HG03280 (cell line): Measurements from ENCODE around the gene NR4A2.
A peak's percentile ranks its signal among the peaks of the same experiment; 100 is the strongest.
"Not testable (repeated sequence)": the region's sequence is repeated elsewhere in the genome, so short reads cannot be mapped to it uniquely, and the experiment has no call there.

ENCODE experiments used
- ATAC-seq: cut with Tn5 transposase; IDR thresholded peaks from one replicate; pipeline ENCODE4 v1.9.1; 2021; ENCODE audit warnings: mild to moderate bottlenecking, moderate library complexity; ENCODE audit not compliant: unreplicated experiment

The NR4A2 gene

GRCh38 chr2:156322686-156323231 is 9.8 kb downstream of the NR4A2 start:
- no peak for ATAC-seq

DNA sequence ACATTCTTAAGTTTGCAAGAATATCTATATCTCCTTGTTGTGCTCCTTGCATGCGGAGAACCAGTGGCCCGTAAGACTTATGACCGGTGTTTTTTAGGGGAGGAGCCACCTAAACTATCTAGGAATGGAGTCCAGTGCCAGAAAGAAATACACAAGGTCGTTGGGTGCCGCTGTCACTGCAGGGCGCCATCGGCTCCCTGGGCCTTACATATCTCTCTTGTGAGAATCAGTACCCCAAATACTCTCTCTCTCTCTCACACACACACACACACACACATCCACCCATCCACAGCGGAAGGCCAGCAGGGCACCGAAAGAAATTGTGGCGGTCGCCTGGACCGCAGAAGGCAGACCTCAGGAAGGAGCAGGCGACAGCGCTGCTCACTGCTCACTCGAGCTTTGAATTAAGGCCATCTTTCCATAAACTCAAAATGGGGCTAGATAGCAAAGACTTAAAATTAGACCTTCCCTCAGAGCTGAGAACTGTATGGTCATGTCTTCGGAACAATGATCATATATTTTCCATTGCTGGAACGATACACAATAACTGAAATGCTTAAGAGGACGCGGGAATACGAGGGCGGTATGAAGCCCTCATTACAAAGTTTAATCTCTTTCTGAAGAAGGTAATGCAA is 10.4 kb downstream of the NR4A2 start:
- ATAC-seq = no peak

GRCh38 chr2:156321243-156321904 is 11.1 kb downstream of the NR4A2 start:
- ATAC-seq = no peak

- no peak for ATAC-seq
These were observed 11.9 kb downstream of the NR4A2 start for GRCh38 chr2:156320486-156321098.

DNA sequence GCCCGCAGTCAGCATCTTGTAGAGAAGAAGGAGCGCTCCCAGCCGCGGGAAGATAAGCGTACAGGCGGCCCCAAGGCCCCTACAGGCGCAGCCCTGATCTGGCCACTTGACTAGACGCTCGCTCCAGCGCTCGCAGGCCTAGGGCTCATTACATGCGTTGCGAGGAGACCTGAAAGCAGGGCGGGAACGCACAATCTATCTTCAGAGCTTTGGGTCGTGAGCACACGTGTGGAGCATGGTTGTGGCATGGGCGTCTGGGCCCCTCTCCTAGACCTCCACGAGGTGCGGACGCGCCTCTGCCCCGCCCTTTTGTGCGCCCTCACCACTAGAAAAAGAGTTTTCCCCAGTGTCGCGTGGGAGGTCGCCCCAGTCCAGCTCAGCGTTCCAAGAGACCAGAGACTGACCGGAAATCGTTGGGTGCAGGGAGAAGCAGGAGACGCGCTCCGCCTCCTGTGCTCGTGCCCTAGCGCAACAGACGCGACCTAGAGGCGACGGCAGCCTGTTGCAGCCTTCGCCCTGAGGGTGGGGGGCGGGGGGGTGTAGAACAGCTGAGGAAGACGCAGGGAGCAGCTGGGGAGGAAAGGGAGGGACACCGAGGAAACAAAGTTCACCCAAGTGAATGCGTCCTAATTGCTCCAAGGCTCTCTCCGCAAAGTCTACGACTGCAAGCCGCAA is 12.6 kb downstream of the NR4A2 start:
- ATAC-seq = no peak

DNA sequence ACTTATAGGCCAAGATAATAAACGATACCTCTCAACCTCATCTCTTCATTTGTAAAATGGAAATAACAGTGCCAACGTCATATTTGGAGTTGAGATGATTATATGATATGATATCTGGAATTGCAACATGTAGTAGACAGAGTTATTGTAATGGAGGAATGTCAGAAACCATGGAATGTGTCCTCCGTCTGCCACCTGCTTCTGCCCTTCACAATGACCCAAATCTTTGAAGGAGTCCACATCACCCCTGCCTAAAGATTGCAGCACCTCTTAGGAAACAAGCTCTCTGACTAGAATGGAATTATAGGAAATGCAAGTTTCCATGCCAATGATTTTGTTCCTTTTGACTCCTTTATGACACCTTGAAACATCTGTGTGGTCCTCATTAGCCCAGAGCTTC is 14.9 kb downstream of the NR4A2 start:
- no peak for ATAC-seq

DNA sequence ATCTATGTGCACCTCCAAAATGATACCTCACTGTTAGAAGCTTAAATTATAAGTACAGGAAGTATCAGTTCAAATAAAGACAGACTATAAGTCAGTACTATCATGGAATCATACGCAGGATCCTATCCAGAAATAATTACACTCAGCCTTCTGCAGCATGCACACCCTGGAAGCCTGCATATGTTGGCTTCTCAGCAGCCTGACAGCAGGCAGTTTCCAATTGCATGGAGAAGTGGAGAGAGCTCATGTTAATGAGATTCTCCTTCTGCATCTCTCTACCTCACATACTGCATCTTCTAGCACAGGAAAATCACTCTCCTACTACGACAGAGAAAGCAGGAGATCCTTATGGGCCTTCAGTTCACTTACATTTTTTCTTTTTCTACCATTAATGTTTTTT is 20.5 kb downstream of the NR4A2 start:
- ATAC-seq = no peak

DNA sequence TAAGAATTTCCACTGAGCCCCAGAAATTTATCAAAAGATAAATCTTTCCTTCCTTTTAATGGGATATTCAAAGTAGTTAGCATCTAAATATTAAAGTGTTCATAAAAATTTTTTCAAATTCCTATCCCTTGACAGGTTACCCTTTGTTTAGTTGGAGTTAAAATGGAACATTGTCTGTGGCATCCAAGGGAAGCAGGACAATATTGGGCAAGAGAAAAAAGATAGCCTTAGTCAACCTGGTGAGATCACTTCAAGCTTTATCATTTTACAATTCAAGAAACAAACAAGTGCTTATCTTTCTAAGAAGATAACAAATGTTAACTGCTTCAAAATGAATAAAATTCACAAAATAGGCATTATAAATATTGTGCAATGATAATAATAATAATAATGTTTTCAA is 21.7 kb downstream of the NR4A2 start:
- ATAC-seq = no peak

GRCh38 chr2:156309917-156310316 is 22.6 kb downstream of the NR4A2 start:
- ATAC-seq = no peak

GRCh38 chr2:156309167-156309566 is 23.4 kb downstream of the NR4A2 start:
- ATAC-seq = peak; percentile 57

DNA sequence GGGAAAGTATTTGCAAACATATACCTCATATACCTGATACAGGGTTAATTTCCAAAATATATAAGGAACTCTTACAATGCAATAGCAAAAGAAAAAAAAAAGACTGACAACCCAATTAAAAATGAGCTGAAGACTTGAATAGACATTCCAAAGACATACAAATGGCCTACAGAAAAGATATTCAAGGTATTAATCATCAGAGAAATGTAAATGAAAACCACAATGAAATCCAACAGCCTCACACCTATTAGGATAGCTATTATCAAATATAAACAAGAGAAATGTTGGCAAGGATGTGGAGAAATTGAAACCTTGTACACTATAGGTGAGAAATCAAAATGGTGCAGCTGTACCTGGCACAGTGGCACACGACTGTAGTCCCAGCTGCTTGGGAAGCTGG is 25.7 kb downstream of the NR4A2 start:
- no peak for ATAC-seq

DNA sequence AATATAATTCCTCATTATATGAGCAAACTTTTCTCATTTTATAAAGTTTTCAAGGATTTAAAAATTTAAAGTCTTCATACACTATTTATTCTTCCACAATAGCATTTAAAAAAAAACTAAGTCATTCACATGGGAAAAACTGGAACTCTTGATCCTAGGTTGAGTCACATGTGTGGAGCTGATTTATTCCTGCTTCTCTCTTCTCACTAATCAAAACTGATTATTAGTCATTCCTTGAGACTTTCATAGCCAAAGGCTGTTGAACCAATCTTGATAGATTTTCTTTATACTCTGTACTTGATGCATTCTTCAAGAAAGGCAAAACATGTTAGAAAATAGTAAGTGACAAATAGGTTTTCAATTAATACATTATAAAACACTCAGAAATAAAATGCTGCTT is 27.4 kb downstream of the NR4A2 start:
- no peak for ATAC-seq

- ATAC-seq = no peak
These were observed 32.2 kb downstream of the NR4A2 start for GRCh38 chr2:156300337-156300736.

DNA sequence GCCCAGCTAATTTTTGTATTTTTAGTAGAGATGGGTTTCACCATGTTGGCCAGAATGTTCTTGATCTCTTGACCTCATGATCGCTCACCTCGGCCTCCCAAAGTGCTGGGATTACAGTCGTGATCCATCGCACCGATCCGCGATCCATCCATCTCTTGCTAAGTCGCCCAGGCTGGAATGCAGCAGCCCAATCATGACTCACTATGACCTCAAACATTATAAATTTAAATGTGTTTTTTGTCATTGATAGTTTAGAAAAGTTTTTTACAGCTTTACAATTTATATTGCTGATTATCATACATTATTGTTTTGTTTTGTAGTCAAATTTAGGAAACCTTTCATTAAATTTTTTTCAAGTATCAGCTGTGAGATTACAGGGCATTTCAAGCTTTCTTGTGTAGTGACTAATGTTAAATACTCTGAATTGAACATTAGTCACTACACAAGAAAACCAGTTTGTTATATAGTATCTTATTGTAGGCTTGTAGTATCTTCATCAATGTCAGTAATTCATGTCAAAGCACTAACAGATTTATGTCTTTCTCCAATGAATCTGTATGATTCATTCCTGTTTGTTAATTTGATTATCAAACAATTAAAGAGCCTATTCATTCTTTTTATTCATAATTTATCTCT is 37.5 kb downstream of the NR4A2 start:
- no peak for ATAC-seq

DNA sequence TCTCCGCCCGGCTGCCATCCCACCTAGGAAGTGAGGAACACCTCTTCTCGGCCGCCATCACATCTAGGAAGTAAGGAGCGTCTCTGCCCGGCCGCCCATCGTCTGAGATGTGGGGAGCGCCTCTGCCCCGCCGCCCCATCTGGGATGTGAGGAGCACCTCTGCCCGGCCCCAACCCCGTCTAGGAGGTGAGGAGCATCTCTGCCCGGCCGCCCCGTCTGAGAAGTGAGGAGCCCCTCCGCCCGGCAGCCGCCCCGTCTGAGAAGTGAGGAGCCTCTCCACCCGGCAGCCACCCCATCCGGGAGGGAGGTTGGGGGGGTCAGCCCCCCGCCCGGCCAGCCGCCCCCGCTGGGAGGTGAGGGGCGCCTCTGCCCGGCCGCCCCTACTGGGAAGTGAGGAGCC is 39.1 kb downstream of the NR4A2 start:
- ATAC-seq = not testable (repeated sequence)

- no peak for ATAC-seq
These were observed 52.9 kb downstream of the NR4A2 start for GRCh38 chr2:156279446-156280150.
